ENCODE measurements around the gene SPO11. TPM values are rescaled to one million over a fixed set of nuclear protein-coding genes. Genes with fewer than 3 reads are reported as not detected.

SPO11 gene
- total RNA-seq, 1 donor from 2014 or later: not detected

DNA sequence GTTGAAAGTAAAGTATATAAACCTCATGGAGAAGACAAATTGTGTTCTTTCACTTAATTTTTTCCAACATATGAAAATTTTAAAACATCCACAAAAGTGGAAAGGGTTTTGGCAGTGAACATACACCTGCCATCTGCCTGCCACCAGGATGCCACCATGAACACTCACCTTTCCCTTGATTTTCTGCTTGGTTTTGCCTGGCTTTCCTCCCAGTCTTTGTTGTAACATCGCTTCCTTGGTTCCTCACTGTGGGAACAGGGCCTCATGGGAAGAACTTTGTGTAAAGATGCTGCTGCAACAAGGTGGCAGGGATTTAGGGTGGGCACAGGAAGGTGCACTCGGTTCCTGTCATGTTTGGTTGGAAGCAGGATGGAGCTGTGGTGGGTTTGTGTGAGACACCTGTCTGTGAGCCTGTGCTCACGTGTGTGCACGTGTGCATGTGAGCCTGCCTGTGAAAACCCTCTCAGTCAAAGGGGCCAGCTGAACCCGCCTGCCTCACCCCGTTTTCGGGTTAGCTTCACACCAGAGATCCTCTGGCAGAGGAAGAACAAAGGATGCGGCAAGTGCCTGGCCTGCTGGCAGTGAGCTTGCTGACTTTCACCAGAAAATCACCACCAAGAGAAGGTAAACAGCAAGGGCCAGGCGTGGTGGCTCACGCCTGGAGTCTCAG, 50.6 kb downstream of the SPO11 start:
- Histone ChIP-seq H3K4me1 (ENCODE audit: control insufficient read depth in 3 of 3, insufficient read depth in 3 of 3, low read length in 3 of 3) (peaks cover 3 to 5% (median 4%) of the 10 kb centered on the region in 3 donors), H3K27ac (ENCODE audit: low read depth, low read length) (no peak overlapping the region), H3K9ac (ENCODE audit: low read depth in 1 of 3, low read length in 3 of 3) (no peak overlapping the region), H3K9me3 (ENCODE audit: control insufficient read depth in 3 of 3, low read length in 3 of 3) (no peaks in the 10 kb centered on the region), H3K36me3 (ENCODE audit: control insufficient read depth in 3 of 3, insufficient read depth in 3 of 3, low read length in 3 of 3) (peaks cover 35 to 47% (median 37%) of the 10 kb centered on the region in 3 donors), H3K27me3 (ENCODE audit: control insufficient read depth in 3 of 3, insufficient read depth in 3 of 3, low read length in 3 of 3) (no peaks in the 10 kb centered on the region), H3K4me3 (ENCODE audit: low read length in 3 of 3) (no peak overlapping the region)

GRCh38 chr20:57381596-57382503, 52.2 kb downstream of the SPO11 start:
- no peak overlapping the region for H3K27ac ChIP-seq (ENCODE audit: low read depth, low read length)
- H3K4me3 ChIP-seq (ENCODE audit: low read length in 3 of 3): no peak overlapping the region
- no peaks in the 10 kb centered on the region for H3K27me3 ChIP-seq (ENCODE audit: control insufficient read depth in 3 of 3, insufficient read depth in 3 of 3, low read length in 3 of 3)
- no peaks in the 10 kb centered on the region for H3K9me3 ChIP-seq (ENCODE audit: control insufficient read depth in 3 of 3, low read length in 3 of 3)
- peaks cover 30 to 36% (median 33%) of the 10 kb centered on the region in 3 donors for H3K36me3 ChIP-seq (ENCODE audit: control insufficient read depth in 3 of 3, insufficient read depth in 3 of 3, low read length in 3 of 3)
- no peak overlapping the region for H3K9ac ChIP-seq (ENCODE audit: low read depth in 1 of 3, low read length in 3 of 3)
- peaks cover 0 to 7% (median 4%) of the 10 kb centered on the region in 3 donors for H3K4me1 ChIP-seq (ENCODE audit: control insufficient read depth in 3 of 3, insufficient read depth in 3 of 3, low read length in 3 of 3)

- no peaks in the 10 kb centered on the region for H3K9me3 ChIP-seq (ENCODE audit: control insufficient read depth in 3 of 3, low read length in 3 of 3)
- H3K27ac ChIP-seq (ENCODE audit: low read depth, low read length): no peak overlapping the region
- H3K27me3 ChIP-seq (ENCODE audit: control insufficient read depth in 3 of 3, insufficient read depth in 3 of 3, low read length in 3 of 3): no peaks in the 10 kb centered on the region
- H3K4me1 ChIP-seq (ENCODE audit: control insufficient read depth in 3 of 3, insufficient read depth in 3 of 3, low read length in 3 of 3): peaks cover 0 to 7% (median 4%) of the 10 kb centered on the region in 3 donors
- H3K9ac ChIP-seq (ENCODE audit: low read depth in 1 of 3, low read length in 3 of 3): no peak overlapping the region
- no peak overlapping the region for H3K4me3 ChIP-seq (ENCODE audit: low read length in 3 of 3)
- peaks cover 26 to 30% (median 29%) of the 10 kb centered on the region in 3 donors for H3K36me3 ChIP-seq (ENCODE audit: control insufficient read depth in 3 of 3, insufficient read depth in 3 of 3, low read length in 3 of 3)
These were observed 52.9 kb downstream of the SPO11 start for GRCh38 chr20:57382516-57382915.

DNA sequence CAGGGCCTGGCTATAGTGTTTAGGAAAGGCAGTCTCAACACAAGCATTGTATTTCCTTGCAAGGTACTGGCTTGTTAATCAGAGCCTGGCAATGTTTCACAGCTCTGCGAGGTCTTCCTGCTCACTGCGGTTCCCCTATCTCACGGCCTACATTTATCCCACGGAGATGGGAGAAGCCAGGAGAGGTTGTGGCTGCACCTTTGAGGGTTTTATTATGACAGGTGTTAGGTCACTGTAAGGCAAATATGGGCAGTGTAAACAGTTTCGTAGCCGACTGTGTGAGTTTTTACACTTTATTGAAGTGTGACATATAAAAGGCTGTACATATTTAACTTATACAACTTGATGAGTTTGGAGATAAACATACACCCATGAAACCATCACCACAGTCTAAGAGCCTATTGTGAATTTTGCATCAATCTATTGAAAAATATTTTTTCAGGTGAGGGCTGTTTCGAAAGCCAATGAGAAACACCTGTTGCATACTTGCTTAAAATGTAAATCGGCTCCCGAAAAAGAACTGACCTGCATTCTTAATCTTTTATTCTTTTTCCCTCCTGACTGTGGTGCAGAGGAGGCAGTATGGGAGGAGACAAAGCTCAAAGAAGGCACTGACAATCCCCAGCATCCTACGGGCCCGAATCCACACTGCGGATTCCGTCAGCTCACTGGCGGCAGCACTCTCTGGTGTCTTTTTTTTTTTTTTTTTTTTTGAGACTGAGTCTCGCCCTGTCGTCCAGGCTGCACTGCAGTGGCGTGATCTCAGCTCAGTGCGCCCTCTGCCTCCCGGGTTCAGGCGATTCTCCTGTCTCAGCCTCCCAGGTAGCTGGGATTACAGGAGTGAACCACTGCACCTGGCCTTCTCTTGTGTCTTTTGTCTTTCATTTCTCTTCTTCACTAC, 54.1 kb downstream of the SPO11 start:
- Histone ChIP-seq H3K4me3 (ENCODE audit: low read length in 3 of 3) (no peak overlapping the region), H3K9ac (ENCODE audit: low read depth in 1 of 3, low read length in 3 of 3) (no peak overlapping the region), H3K36me3 (ENCODE audit: control insufficient read depth in 3 of 3, insufficient read depth in 3 of 3, low read length in 3 of 3) (peaks cover 19 to 21% (median 19%) of the 10 kb centered on the region in 3 donors), H3K27me3 (ENCODE audit: control insufficient read depth in 3 of 3, insufficient read depth in 3 of 3, low read length in 3 of 3) (no peaks in the 10 kb centered on the region), H3K4me1 (ENCODE audit: control insufficient read depth in 3 of 3, insufficient read depth in 3 of 3, low read length in 3 of 3) (peaks cover 0 to 7% (median 4%) of the 10 kb centered on the region in 3 donors), H3K27ac (ENCODE audit: low read depth, low read length) (no peak overlapping the region), H3K9me3 (ENCODE audit: control insufficient read depth in 3 of 3, low read length in 3 of 3) (no peaks in the 10 kb centered on the region)

GRCh38 chr20:57384486-57384885, 54.9 kb downstream of the SPO11 start:
- no peaks in the 10 kb centered on the region for H3K27me3 ChIP-seq (ENCODE audit: control insufficient read depth in 3 of 3, insufficient read depth in 3 of 3, low read length in 3 of 3)
- peaks cover 14 to 21% (median 19%) of the 10 kb centered on the region in 3 donors for H3K36me3 ChIP-seq (ENCODE audit: control insufficient read depth in 3 of 3, insufficient read depth in 3 of 3, low read length in 3 of 3)
- no peak overlapping the region for H3K9ac ChIP-seq (ENCODE audit: low read depth in 1 of 3, low read length in 3 of 3)
- no peak overlapping the region for H3K4me3 ChIP-seq (ENCODE audit: low read length in 3 of 3)
- no peaks in the 10 kb centered on the region for H3K9me3 ChIP-seq (ENCODE audit: control insufficient read depth in 3 of 3, low read length in 3 of 3)
- H3K4me1 ChIP-seq (ENCODE audit: control insufficient read depth in 3 of 3, insufficient read depth in 3 of 3, low read length in 3 of 3): peaks cover 2 to 9% (median 5%) of the 10 kb centered on the region in 3 donors
- no peak overlapping the region for H3K27ac ChIP-seq (ENCODE audit: low read depth, low read length)

DNA sequence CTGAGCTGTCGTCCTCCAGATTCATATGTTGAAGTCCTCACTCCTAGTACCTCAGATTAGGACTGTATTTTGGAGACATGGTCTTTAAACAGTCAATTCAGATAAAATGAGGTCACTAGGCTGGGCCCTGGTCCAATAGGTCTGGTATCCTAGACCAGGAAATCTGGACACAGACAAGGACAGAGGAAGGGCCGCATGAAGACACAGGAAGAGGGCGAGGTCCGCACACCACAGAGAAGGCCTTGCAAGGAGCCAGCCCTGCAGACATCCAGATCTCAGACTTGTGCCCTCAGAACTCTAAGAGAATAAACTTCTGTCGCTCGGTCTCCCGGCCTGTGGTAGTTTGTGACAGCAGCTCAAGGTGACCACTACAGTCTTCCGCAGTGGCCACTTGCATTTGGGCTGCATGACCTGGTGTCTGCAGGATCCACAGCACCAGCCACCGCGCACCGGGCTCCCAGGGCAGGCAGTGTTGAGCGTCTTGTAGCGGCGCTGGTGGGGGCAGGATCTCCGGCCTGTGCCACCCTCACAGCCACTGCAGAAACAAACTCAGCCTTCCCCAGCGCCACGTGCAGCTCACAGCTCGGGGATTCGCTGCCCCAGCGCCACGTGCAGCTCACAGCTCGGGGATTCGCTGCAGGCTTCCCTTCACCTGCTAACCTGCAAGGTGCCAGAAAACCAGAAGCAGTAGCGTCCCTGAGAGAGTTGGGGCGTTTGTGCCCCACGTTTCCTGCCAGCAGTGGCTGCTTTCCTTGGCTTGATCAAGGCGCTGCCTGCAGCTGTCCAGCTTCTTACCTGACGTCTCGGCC, 55.6 kb downstream of the SPO11 start:
- Histone ChIP-seq H3K9ac (ENCODE audit: low read depth in 1 of 3, low read length in 3 of 3) (no peak overlapping the region), H3K36me3 (ENCODE audit: control insufficient read depth in 3 of 3, insufficient read depth in 3 of 3, low read length in 3 of 3) (peaks cover 8 to 19% (median 17%) of the 10 kb centered on the region in 3 donors), H3K27ac (ENCODE audit: low read depth, low read length) (no peak overlapping the region), H3K9me3 (ENCODE audit: control insufficient read depth in 3 of 3, low read length in 3 of 3) (no peaks in the 10 kb centered on the region), H3K4me3 (ENCODE audit: low read length in 3 of 3) (no peak overlapping the region), H3K4me1 (ENCODE audit: control insufficient read depth in 3 of 3, insufficient read depth in 3 of 3, low read length in 3 of 3) (peaks cover 8 to 16% (median 11%) of the 10 kb centered on the region in 3 donors), H3K27me3 (ENCODE audit: control insufficient read depth in 3 of 3, insufficient read depth in 3 of 3, low read length in 3 of 3) (no peaks in the 10 kb centered on the region)

DNA sequence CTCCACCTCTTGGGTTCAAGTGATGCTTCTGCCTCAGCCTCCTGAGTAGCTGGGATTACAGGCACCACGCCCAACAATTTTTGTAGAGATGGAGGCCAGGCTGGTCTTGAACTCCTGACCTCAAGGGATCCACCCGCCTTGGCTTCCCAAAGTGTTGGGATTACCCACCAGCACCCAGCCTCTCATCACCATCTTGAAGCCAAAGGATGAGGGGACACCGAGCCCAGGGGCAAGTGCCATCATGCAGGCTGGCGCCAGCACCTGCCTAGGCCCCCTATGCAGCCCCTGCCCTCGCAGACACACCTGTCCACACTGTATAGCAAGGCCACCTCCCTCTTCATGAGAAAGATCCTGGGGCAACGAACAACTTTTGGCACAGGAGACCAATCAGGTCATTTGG, 56.3 kb downstream of the SPO11 start:
- no peaks in the 10 kb centered on the region for H3K9me3 ChIP-seq (ENCODE audit: control insufficient read depth in 3 of 3, low read length in 3 of 3)
- no peak overlapping the region for H3K9ac ChIP-seq (ENCODE audit: low read depth in 1 of 3, low read length in 3 of 3)
- peaks cover 10 to 23% (median 19%) of the 10 kb centered on the region in 3 donors for H3K4me1 ChIP-seq (ENCODE audit: control insufficient read depth in 3 of 3, insufficient read depth in 3 of 3, low read length in 3 of 3)
- H3K4me3 ChIP-seq (ENCODE audit: low read length in 3 of 3): no peak overlapping the region
- H3K27ac ChIP-seq (ENCODE audit: low read depth, low read length): no peak overlapping the region
- H3K27me3 ChIP-seq (ENCODE audit: control insufficient read depth in 3 of 3, insufficient read depth in 3 of 3, low read length in 3 of 3): no peaks in the 10 kb centered on the region
- peaks cover 3 to 14% (median 13%) of the 10 kb centered on the region in 3 donors for H3K36me3 ChIP-seq (ENCODE audit: control insufficient read depth in 3 of 3, insufficient read depth in 3 of 3, low read length in 3 of 3)

- Histone ChIP-seq H3K27ac (ENCODE audit: low read depth, low read length) (no peak overlapping the region), H3K9me3 (ENCODE audit: control insufficient read depth in 3 of 3, low read length in 3 of 3) (no peaks in the 10 kb centered on the region), H3K9ac (ENCODE audit: low read depth in 1 of 3, low read length in 3 of 3) (no peak overlapping the region), H3K27me3 (ENCODE audit: control insufficient read depth in 3 of 3, insufficient read depth in 3 of 3, low read length in 3 of 3) (no peaks in the 10 kb centered on the region), H3K4me3 (ENCODE audit: low read length in 3 of 3) (no peak overlapping the region), H3K4me1 (ENCODE audit: control insufficient read depth in 3 of 3, insufficient read depth in 3 of 3, low read length in 3 of 3) (peaks cover 10 to 23% (median 20%) of the 10 kb centered on the region in 3 donors), H3K36me3 (ENCODE audit: control insufficient read depth in 3 of 3, insufficient read depth in 3 of 3, low read length in 3 of 3) (peaks cover 3 to 14% (median 13%) of the 10 kb centered on the region in 3 donors)
These were observed 57.2 kb downstream of the SPO11 start for GRCh38 chr20:57386762-57387161.

DNA sequence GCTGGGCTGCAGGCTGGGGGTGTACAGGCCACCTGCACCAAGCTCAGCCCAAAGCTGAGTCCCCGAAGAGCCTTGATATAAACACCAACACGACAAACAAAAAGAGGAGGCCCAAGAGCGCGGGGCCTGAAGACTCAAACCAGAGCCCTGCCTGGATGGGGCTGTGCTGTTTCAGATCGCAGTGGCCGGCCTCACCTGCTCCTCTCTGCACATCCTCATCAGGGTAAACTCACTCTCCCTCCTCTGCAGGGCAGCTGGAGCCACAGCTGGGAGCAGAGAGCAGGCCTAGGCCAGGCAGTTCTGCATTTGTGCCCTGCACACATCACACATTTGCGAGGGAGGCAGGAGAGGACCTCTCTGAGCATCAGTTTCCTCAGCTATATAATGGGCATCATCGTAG, 57.9 kb downstream of the SPO11 start:
- Histone ChIP-seq H3K9me3 (ENCODE audit: control insufficient read depth in 3 of 3, low read length in 3 of 3) (no peaks in the 10 kb centered on the region), H3K4me1 (ENCODE audit: control insufficient read depth in 3 of 3, insufficient read depth in 3 of 3, low read length in 3 of 3) (peaks cover 14 to 25% (median 20%) of the 10 kb centered on the region in 3 donors), H3K27me3 (ENCODE audit: control insufficient read depth in 3 of 3, insufficient read depth in 3 of 3, low read length in 3 of 3) (no peaks in the 10 kb centered on the region), H3K36me3 (ENCODE audit: control insufficient read depth in 3 of 3, insufficient read depth in 3 of 3, low read length in 3 of 3) (peaks cover 3 to 14% (median 13%) of the 10 kb centered on the region in 3 donors), H3K27ac (ENCODE audit: low read depth, low read length) (no peak overlapping the region), H3K9ac (ENCODE audit: low read depth in 1 of 3, low read length in 3 of 3) (no peak overlapping the region), H3K4me3 (ENCODE audit: low read length in 3 of 3) (no peak overlapping the region)
